A549 (cell line): ENCODE measurements around the gene MPPED1.

Experiments
- HDAC2 ChIP-seq: fragments of 200-600 bp; sonication (generic); IDR thresholded peaks from 2 replicates; pipeline ENCODE4 v1.6.1; 2016
- TF ChIP-seq, protein P1 (sequence below): fragments of >200 bp; sonication (Bioruptor Twin); formaldehyde crosslinking; IDR thresholded peaks from 3 replicates; pipeline ENCODE4 v1.5.1; 2016

DNA sequence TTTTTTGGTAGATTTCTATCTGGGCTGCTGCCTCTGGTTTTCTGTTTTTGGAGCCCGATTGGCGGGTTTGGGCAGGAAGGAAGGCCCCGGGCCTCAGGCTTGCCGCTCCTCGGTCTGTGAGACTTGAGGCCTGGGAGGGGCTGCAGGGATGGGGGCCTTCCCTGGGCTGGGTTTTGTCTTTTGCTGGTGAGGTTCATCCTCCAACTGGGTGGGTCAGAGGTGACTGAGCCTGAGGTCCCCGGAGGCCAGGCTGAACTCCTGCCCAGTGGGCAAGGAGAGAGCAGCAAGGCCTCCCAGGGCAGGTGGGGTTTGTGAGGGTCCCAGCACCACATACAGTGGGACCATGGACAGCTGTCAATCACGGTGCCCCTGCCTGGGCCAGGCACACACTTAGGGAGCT lies 15.0 kb downstream of the MPPED1 start:
- TF ChIP-seq, protein P1, sequence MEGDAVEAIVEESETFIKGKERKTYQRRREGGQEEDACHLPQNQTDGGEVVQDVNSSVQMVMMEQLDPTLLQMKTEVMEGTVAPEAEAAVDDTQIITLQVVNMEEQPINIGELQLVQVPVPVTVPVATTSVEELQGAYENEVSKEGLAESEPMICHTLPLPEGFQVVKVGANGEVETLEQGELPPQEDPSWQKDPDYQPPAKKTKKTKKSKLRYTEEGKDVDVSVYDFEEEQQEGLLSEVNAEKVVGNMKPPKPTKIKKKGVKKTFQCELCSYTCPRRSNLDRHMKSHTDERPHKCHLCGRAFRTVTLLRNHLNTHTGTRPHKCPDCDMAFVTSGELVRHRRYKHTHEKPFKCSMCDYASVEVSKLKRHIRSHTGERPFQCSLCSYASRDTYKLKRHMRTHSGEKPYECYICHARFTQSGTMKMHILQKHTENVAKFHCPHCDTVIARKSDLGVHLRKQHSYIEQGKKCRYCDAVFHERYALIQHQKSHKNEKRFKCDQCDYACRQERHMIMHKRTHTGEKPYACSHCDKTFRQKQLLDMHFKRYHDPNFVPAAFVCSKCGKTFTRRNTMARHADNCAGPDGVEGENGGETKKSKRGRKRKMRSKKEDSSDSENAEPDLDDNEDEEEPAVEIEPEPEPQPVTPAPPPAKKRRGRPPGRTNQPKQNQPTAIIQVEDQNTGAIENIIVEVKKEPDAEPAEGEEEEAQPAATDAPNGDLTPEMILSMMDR: no peak
- TF ChIP-seq HDAC2: no peak
